IMR-90 (cell line): ENCODE data around the gene STAP2. TPM values are rescaled to one million over a fixed set of nuclear protein-coding genes. Genes with fewer than 3 reads are reported as not detected.

Experiments
- ATAC-seq: fragments of 200-7000 bp; cut with Tn5 transposase; 2 replicates; pipeline ENCODE4 v1.9.1; 2020; ENCODE audit warnings: low read depth, mild to moderate bottlenecking, moderate library complexity
- BruUV-seq: library from RNA; stranded (reverse); fragments of 400-500 nt; replicated peaks from 2 replicates; lab custom pipeline; 2021; lab: Mats Ljungman, UMichigan
- CTCF ChIA-PET: fragments of 300-600 bp; formaldehyde crosslinking; extraction: SDS; loops from one replicate; lab custom pipeline; 2021; ENCODE audit warnings: antibody characterized with exemption; lab: Yijun Ruan, JAX
- POLR2A ChIA-PET: fragments of 300-600 bp; sonication (Branson Sonifier 250); formaldehyde crosslinking; loops from one replicate; lab custom pipeline; 2022; ENCODE audit warnings: antibody characterized with exemption; ENCODE audit not compliant: unreplicated experiment; lab: Charles Lee
- DNase-seq: peaks from one replicate; pipeline ENCODE4 v3.0.0; 2013
- H2AFZ ChIP-seq: replicated peaks from 2 replicates; pipeline ENCODE3; 2013; ENCODE audit warnings: low read length, mild to moderate bottlenecking; ENCODE audit not compliant: poor library complexity
- H2AK5ac ChIP-seq: 2 replicates; pipeline ENCODE4 v1.6.1; 2013; ENCODE audit warnings: low read depth, low read length, inconsistent platforms
- H2AK9ac ChIP-seq: replicated peaks from 2 replicates; pipeline ENCODE3; 2013; ENCODE audit warnings: mild to moderate bottlenecking, low read depth, low read length, moderate library complexity; ENCODE audit not compliant: poor library complexity
- H2BK120ac ChIP-seq: 2 replicates; pipeline ENCODE4 v1.6.1; 2013; ENCODE audit warnings: low read depth, low read length, inconsistent platforms
- H2BK15ac ChIP-seq: 3 replicates; pipeline ENCODE4 v1.6.1; 2013; ENCODE audit warnings: low read depth, low read length, inconsistent platforms
- H2BK20ac ChIP-seq: 2 replicates; pipeline ENCODE4 v1.6.1; 2013; ENCODE audit warnings: low read depth, mild to moderate bottlenecking, inconsistent platforms, low read length, moderate library complexity
- H2BK5ac ChIP-seq: 2 replicates; pipeline ENCODE4 v1.6.1; 2013; ENCODE audit warnings: mild to moderate bottlenecking, low read depth, low read length, inconsistent platforms; ENCODE audit not compliant: poor library complexity, severe bottlenecking
- H3K14ac ChIP-seq: replicated peaks from 2 replicates; pipeline ENCODE4 v1.6.1; 2013; ENCODE audit warnings: low read depth, low read length, inconsistent platforms
- H3K18ac ChIP-seq: 2 replicates; pipeline ENCODE4 v1.6.1; 2013; ENCODE audit warnings: low read depth, low read length, control low read depth
- H3K23ac ChIP-seq: 2 replicates; pipeline ENCODE4 v1.6.1; 2013; ENCODE audit warnings: low read depth, low read length, inconsistent platforms
- H3K27ac ChIP-seq: 2 replicates; pipeline ENCODE4 v1.5.1; 2013; ENCODE audit warnings: mild to moderate bottlenecking, control low read depth, low read length; ENCODE audit not compliant: insufficient read depth
- H3K27me3 ChIP-seq: 2 replicates; pipeline ENCODE4 v1.6.1; 2013; ENCODE audit warnings: low read length; ENCODE audit not compliant: control insufficient read depth, insufficient read depth
- H3K36me3 ChIP-seq: 2 replicates; pipeline ENCODE4 v1.6.1; 2013; ENCODE audit warnings: low read length, mixed read lengths; ENCODE audit not compliant: control insufficient read depth, insufficient read depth
- H3K4ac ChIP-seq: 2 replicates; pipeline ENCODE4 v1.6.1; 2013; ENCODE audit warnings: low read depth, low read length, inconsistent platforms
- H3K4me1 ChIP-seq: 2 replicates; pipeline ENCODE4 v1.6.1; 2013; ENCODE audit warnings: low read length, mixed read lengths; ENCODE audit not compliant: control insufficient read depth, insufficient read depth
- H3K4me2 ChIP-seq: 2 replicates; pipeline ENCODE4 v1.6.1; 2013; ENCODE audit warnings: low read depth, mild to moderate bottlenecking, control low read depth, low read length, moderate library complexity
- H3K4me3 ChIP-seq: 2 replicates; pipeline ENCODE4 v1.5.1; 2013; ENCODE audit warnings: low read depth, mild to moderate bottlenecking, control low read depth, low read length, moderate library complexity; ENCODE audit not compliant: insufficient read depth
- H3K56ac ChIP-seq: 2 replicates; pipeline ENCODE4 v1.6.1; 2013; ENCODE audit warnings: low read length, inconsistent platforms; ENCODE audit not compliant: insufficient read depth; ENCODE audit errors: extremely low read depth
- H3K79me1 ChIP-seq, 2 experiments: 2 replicates each; pipeline ENCODE4 v1.6.1; 2013; ENCODE audit warnings: low read length in 2 of 2, inconsistent platforms in 1 of 2, low read depth in 1 of 2
- H3K9ac ChIP-seq: 2 replicates; pipeline ENCODE4 v1.6.1; 2013; ENCODE audit warnings: low read depth, low read length, control low read depth
- H3K9me1 ChIP-seq: 2 replicates; pipeline ENCODE4 v1.6.1; 2013; ENCODE audit warnings: low read length, inconsistent platforms; ENCODE audit not compliant: insufficient read depth
- H3K9me3 ChIP-seq: 2 replicates; pipeline ENCODE4 v1.6.1; 2013; ENCODE audit warnings: low read length; ENCODE audit not compliant: control insufficient read depth, insufficient read depth
- H4K20me1 ChIP-seq: 2 replicates; pipeline ENCODE4 v1.6.1; 2013; ENCODE audit warnings: low read length, inconsistent platforms; ENCODE audit not compliant: insufficient read depth
- H4K5ac ChIP-seq: 2 replicates; pipeline ENCODE4 v1.6.1; 2013; ENCODE audit warnings: mild to moderate bottlenecking, low read depth, low read length, control low read depth
- H4K8ac ChIP-seq, 2 experiments: 2 replicates each; pipeline ENCODE4 v1.6.1; 2013; ENCODE audit warnings: low read depth in 2 of 2, low read length in 2 of 2, control low read depth in 1 of 2, inconsistent platforms in 1 of 2
- H4K91ac ChIP-seq: 2 replicates; pipeline ENCODE4 v1.6.1; 2013; ENCODE audit warnings: low read depth, low read length, inconsistent platforms; ENCODE audit not compliant: insufficient read depth
- BHLHE40 ChIP-seq: fragments of 150-350 bp; IDR thresholded peaks from 2 replicates; pipeline ENCODE4 v1.6.1; 2016; ENCODE audit warnings: mild to moderate bottlenecking, low read depth, low read length
- CEBPB ChIP-seq: IDR thresholded peaks from 2 replicates; pipeline ENCODE4 v1.6.1; 2012; ENCODE audit warnings: low read depth, low read length, improper control_type of control experiment
- CHD1 ChIP-seq: IDR thresholded peaks from 2 replicates; pipeline ENCODE4 v1.6.1; 2012; ENCODE audit warnings: low read depth, low read length, improper control_type of control experiment
- FOS ChIP-seq: fragments of 150-350 bp; IDR thresholded peaks from 2 replicates; pipeline ENCODE4 v1.6.1; 2016; ENCODE audit warnings: low read depth, low read length
- MAFK ChIP-seq: IDR thresholded peaks from 2 replicates; pipeline ENCODE4 v1.6.1; 2012; ENCODE audit warnings: low read depth, low read length, improper control_type of control experiment
- MAZ ChIP-seq: IDR thresholded peaks from 2 replicates; pipeline ENCODE4 v1.6.1; 2012; ENCODE audit warnings: low read depth, mild to moderate bottlenecking, low read length, improper control_type of control experiment, moderate library complexity, borderline replicate concordance
- MXI1 ChIP-seq: IDR thresholded peaks from 2 replicates; pipeline ENCODE4 v1.6.1; 2012; ENCODE audit warnings: low read depth, mild to moderate bottlenecking, low read length, moderate library complexity, borderline replicate concordance
- NFE2L2 ChIP-seq: fragments of 150-350 bp; IDR thresholded peaks from 2 replicates; pipeline ENCODE4 v1.6.1; 2016; ENCODE audit warnings: low read depth, mild to moderate bottlenecking, low read length
- POLR2A ChIP-seq: IDR thresholded peaks from 2 replicates; pipeline ENCODE4 v1.6.1; 2012; ENCODE audit warnings: mild to moderate bottlenecking, low read depth, low read length
- RAD21 ChIP-seq: IDR thresholded peaks from 2 replicates; pipeline ENCODE4 v1.6.1; 2012; ENCODE audit warnings: low read length, improper control_type of control experiment
- RCOR1 ChIP-seq: IDR thresholded peaks from 2 replicates; pipeline ENCODE4 v1.6.1; 2012; ENCODE audit warnings: mild to moderate bottlenecking, low read length, improper control_type of control experiment; ENCODE audit not compliant: insufficient replicate concordance
- RFX5 ChIP-seq: IDR thresholded peaks from 2 replicates; pipeline ENCODE4 v1.8.0; 2012; ENCODE audit warnings: low read depth, mild to moderate bottlenecking, low read length, moderate library complexity
- SMC3 ChIP-seq: fragments of 150-350 bp; IDR thresholded peaks from 2 replicates; pipeline ENCODE4 v1.6.1; 2016; ENCODE audit warnings: low read depth, mild to moderate bottlenecking, antibody characterized with exemption, low read length, moderate library complexity
- WGBS, 2 experiments: methylation state at CpG; one replicate each; pipeline versions ENCODE4 v1.1.5 to v1.1.7; 2013; ENCODE audit warnings: missing lambda C conversion rate in 2 of 2; ENCODE audit not compliant: insufficient read length in 1 of 2; ENCODE audit errors: extremely low coverage in 2 of 2; 5-methylcytosine and 5-hydroxymethylcytosine counted together
- dilution Hi-C: fragments of 300-500 bp; cut with HindIII; formaldehyde crosslinking; loops from one replicate; pipeline ENCODE4 v1.14.3; 2018; ENCODE audit warnings: low sequenced_read_pairs; ENCODE audit not compliant: unreplicated experiment
- in situ Hi-C: fragments of 300-500 bp; cut with MboI; formaldehyde crosslinking; loops from 3 replicates; pipeline ENCODE4 v1.14.3; 2019; ENCODE audit warnings: low sequenced_read_pairs, inconsistent platforms, mixed read lengths
- intact Hi-C: fragments of 100-400 bp; cut with micrococcal nuclease; formaldehyde crosslinking; loops from 2 replicates; pipeline ENCODE4 v1.10.0; 2022
- polyA plus RNA-seq, 3 experiments: library from polyadenylated mRNA; depleted of rRNA; stranded (reverse); fragments of >200 nt; gene quantifications; 2 replicates each; pipeline ENCODE4 v1.2.3, GENCODE V29; 2012; ENCODE audit warnings: low replicate concordance in 1 of 3
- total RNA-seq: library from RNA; depleted of rRNA; stranded (reverse); fragments of >200 nt; gene quantifications from 2 replicates; pipeline ENCODE4 v1.2.3, GENCODE V29; 2012
- TF ChIP-seq, protein P1 (sequence below): fragments of 150-350 bp; IDR thresholded peaks from 2 replicates; pipeline ENCODE4 v1.6.1; 2016; ENCODE audit warnings: low read depth, mild to moderate bottlenecking, low read length, moderate library complexity, borderline replicate concordance
- TF ChIP-seq, protein P2 (sequence below): fragments of 150-350 bp; IDR thresholded peaks from 2 replicates; pipeline ENCODE4 v1.6.1; 2017; ENCODE audit warnings: mild to moderate bottlenecking, antibody characterized with exemption, low read length, low read depth
- TF ChIP-seq, protein P3 (sequence below): conservative IDR thresholded peaks from 2 replicates; pipeline ENCODE4 v1.5.1; 2012; ENCODE audit warnings: mild to moderate bottlenecking, low read depth, low read length, improper control_type of control experiment

The STAP2 gene
- total and polyA plus RNA-seq, 2 of the 4 experiments (the other 2 are of a cell fraction), result 1.3 to 3.4 TPM

DNA sequence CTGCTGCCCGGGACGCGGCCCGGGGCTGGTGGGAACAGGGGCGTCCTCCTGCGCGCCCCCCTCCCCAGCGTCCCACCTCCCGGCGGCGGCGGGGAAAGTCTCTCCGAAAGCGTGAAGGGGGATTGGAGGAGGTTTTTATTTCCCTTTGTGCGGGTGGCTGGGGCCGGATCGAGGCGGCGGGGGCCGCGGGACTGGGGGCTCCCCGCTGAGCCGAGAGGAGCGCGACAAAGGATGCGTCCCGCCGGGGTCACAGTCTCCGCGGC, 59.4 kb downstream of the STAP2 start:
- Histone ChIP-seq H3K56ac (no peak overlapping the region), H2BK15ac (no peak overlapping the region), H2AK5ac (no peak overlapping the region), H3K27me3 (peaks cover 47% of the 10 kb centered on the region), H3K9me3 (peaks cover 2% of the 10 kb centered on the region; the same call in 1 of the 2 replicates), H3K9me1 (no peaks in the 10 kb centered on the region), H4K91ac (no peak overlapping the region), H4K20me1 (no peaks in the 10 kb centered on the region), H3K4me1 (no peaks in the 10 kb centered on the region), H4K5ac (no peak overlapping the region), H3K18ac (no peak overlapping the region), H3K4ac (no peak overlapping the region), H3K79me1 (no peaks in the 10 kb centered on the region), H2BK20ac (no peak overlapping the region), H3K36me3 (no peaks in the 10 kb centered on the region), H2BK120ac (no peak overlapping the region), H2AK9ac (no peak overlapping the region), H4K8ac (no peak overlapping the region), H3K9ac (no peak overlapping the region), H3K4me2 (no peak overlapping the region; the same call in 1 of the 2 replicates), H3K27ac (no peak overlapping the region), H3K23ac (no peak overlapping the region), H3K14ac (no peak overlapping the region), H2BK5ac (no peak overlapping the region), H3K4me3 (no peak overlapping the region), H2AFZ (no peak overlapping the region)
- intact Hi-C loops, result no loop called here
- DNase-seq (no peak), ATAC-seq (no peak)
- CTCF ChIA-PET, result no interaction called here
- in situ Hi-C loops, result no loop called here
- dilution Hi-C loops, result no loop called here
- TF ChIP-seq RAD21 (no peak), NFE2L2 (no peak), CHD1 (no peak), MAFK (no peak), MAZ (no peak), FOS (no peak), SMC3 (no peak), RCOR1 (no peak), MXI1 (no peak), RFX5 (no peak), CEBPB (no peak), BHLHE40 (no peak), POLR2A (no peak)
- TF ChIP-seq, protein P1, sequence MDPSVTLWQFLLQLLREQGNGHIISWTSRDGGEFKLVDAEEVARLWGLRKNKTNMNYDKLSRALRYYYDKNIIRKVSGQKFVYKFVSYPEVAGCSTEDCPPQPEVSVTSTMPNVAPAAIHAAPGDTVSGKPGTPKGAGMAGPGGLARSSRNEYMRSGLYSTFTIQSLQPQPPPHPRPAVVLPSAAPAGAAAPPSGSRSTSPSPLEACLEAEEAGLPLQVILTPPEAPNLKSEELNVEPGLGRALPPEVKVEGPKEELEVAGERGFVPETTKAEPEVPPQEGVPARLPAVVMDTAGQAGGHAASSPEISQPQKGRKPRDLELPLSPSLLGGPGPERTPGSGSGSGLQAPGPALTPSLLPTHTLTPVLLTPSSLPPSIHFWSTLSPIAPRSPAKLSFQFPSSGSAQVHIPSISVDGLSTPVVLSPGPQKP, result no peak
- TF ChIP-seq, protein P2, sequence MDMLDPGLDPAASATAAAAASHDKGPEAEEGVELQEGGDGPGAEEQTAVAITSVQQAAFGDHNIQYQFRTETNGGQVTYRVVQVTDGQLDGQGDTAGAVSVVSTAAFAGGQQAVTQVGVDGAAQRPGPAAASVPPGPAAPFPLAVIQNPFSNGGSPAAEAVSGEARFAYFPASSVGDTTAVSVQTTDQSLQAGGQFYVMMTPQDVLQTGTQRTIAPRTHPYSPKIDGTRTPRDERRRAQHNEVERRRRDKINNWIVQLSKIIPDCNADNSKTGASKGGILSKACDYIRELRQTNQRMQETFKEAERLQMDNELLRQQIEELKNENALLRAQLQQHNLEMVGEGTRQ, result no peak
- TF ChIP-seq, protein P3, sequence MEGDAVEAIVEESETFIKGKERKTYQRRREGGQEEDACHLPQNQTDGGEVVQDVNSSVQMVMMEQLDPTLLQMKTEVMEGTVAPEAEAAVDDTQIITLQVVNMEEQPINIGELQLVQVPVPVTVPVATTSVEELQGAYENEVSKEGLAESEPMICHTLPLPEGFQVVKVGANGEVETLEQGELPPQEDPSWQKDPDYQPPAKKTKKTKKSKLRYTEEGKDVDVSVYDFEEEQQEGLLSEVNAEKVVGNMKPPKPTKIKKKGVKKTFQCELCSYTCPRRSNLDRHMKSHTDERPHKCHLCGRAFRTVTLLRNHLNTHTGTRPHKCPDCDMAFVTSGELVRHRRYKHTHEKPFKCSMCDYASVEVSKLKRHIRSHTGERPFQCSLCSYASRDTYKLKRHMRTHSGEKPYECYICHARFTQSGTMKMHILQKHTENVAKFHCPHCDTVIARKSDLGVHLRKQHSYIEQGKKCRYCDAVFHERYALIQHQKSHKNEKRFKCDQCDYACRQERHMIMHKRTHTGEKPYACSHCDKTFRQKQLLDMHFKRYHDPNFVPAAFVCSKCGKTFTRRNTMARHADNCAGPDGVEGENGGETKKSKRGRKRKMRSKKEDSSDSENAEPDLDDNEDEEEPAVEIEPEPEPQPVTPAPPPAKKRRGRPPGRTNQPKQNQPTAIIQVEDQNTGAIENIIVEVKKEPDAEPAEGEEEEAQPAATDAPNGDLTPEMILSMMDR, result no peak
- POLR2A ChIA-PET, result no interaction called here
- WGBS, 2 experiments, result no CpG with 5 or more reads among the region's 30 CpGs
- no TSS peak for BruUV-seq
